Activated T-cell treated with anti-CD3 and anti-CD28 coated beads, Interleukin-2, amount 50 U/mL, for 24 hours (primary cell): ENCODE results near the gene LPGAT1.

Experiments
- DNase-seq: peaks from one replicate; pipeline ENCODE4 v3.0.0-alpha.2; 2020
- H3K27ac Mint-ChIP-seq: 2 replicates; pipeline ENCODE4 v1.8.0; 2020; ENCODE audit warnings: mild to moderate bottlenecking, mixed read lengths
- H3K27me3 Mint-ChIP-seq: 2 replicates; pipeline ENCODE4 v1.8.0; 2020; ENCODE audit warnings: mixed read lengths
- H3K36me3 Mint-ChIP-seq: 2 replicates; pipeline ENCODE4 v1.8.0; 2020; ENCODE audit warnings: low read depth, mixed read lengths
- H3K4me1 Mint-ChIP-seq: 2 replicates; pipeline ENCODE4 v1.8.0; 2020; ENCODE audit warnings: low read depth, mixed read lengths
- H3K4me3 Mint-ChIP-seq: 2 replicates; pipeline ENCODE4 v1.8.0; 2020; ENCODE audit warnings: mild to moderate bottlenecking, moderate library complexity, mixed read lengths
- H3K9me3 Mint-ChIP-seq: 2 replicates; pipeline ENCODE4 v1.8.0; 2020; ENCODE audit warnings: mixed read lengths

The LPGAT1 gene

GRCh38 chr1:211811126-211811525, 19.4 kb downstream of the LPGAT1 start:
- Mint-ChIP-seq H3K4me1 (peaks cover 3% of the 10 kb centered on the region), H3K4me3 (no peak overlapping the region), H3K36me3 (peaks cover 53% of the 10 kb centered on the region), H3K9me3 (peaks cover 2% of the 10 kb centered on the region), H3K27me3 (no peaks in the 10 kb centered on the region), H3K27ac (no peak overlapping the region)
- DNase-seq = no peak

DNA sequence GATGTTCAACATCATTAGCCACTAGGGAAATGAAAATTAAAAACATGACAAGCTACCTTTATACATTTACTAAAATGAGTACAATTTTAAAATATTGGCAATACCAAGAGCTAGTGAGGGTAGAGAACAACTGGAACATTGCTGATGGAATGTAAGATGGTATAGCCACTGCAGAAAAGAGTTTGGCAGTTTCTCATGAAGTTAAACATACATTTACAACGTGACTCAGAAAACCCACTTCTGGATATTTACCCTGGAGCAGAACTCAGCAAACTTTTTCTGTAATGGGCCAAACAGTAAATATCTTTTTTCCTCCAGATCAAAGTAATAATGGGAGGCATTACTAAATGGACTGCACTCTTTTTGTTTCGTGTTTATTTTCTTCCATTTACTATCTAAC, 22.1 kb downstream of the LPGAT1 start:
- Mint-ChIP-seq H3K4me3 (no peak overlapping the region), H3K36me3 (peaks cover 70% of the 10 kb centered on the region), H3K4me1 (peaks cover 1% of the 10 kb centered on the region), H3K27me3 (no peaks in the 10 kb centered on the region), H3K27ac (no peak overlapping the region), H3K9me3 (peaks cover 2% of the 10 kb centered on the region)
- DNase-seq = no peak

GRCh38 chr1:211804915-211805314, 25.6 kb downstream of the LPGAT1 start:
- Mint-ChIP-seq H3K27me3 (no peaks in the 10 kb centered on the region), H3K4me1 (no peaks in the 10 kb centered on the region), H3K9me3 (peaks cover 5% of the 10 kb centered on the region), H3K4me3 (no peak overlapping the region), H3K36me3 (peaks cover 68% of the 10 kb centered on the region), H3K27ac (no peak overlapping the region)
- DNase-seq = no peak

GRCh38 chr1:211800925-211801607, 29.5 kb downstream of the LPGAT1 start:
- Mint-ChIP-seq H3K9me3 (peaks cover 3% of the 10 kb centered on the region), H3K4me3 (no peak overlapping the region), H3K27me3 (no peaks in the 10 kb centered on the region), H3K4me1 (peaks cover 2% of the 10 kb centered on the region), H3K27ac (no peak overlapping the region), H3K36me3 (peaks cover 44% of the 10 kb centered on the region)
- no peak for DNase-seq

- Mint-ChIP-seq H3K36me3 (peaks cover 37% of the 10 kb centered on the region), H3K27me3 (no peaks in the 10 kb centered on the region), H3K4me1 (peaks cover 5% of the 10 kb centered on the region), H3K27ac (no peak overlapping the region), H3K9me3 (peaks cover 3% of the 10 kb centered on the region), H3K4me3 (no peak overlapping the region)
- DNase-seq = no peak
Observed at GRCh38 chr1:211797994-211798393, 32.6 kb downstream of the LPGAT1 start.

- no peak for DNase-seq
- Mint-ChIP-seq H3K36me3 (peaks cover 42% of the 10 kb centered on the region), H3K4me1 (peaks cover 3% of the 10 kb centered on the region), H3K4me3 (no peak overlapping the region), H3K27me3 (no peaks in the 10 kb centered on the region), H3K9me3 (no peaks in the 10 kb centered on the region), H3K27ac (no peak overlapping the region)
Observed at GRCh38 chr1:211791979-211792378, 38.6 kb downstream of the LPGAT1 start.

DNA sequence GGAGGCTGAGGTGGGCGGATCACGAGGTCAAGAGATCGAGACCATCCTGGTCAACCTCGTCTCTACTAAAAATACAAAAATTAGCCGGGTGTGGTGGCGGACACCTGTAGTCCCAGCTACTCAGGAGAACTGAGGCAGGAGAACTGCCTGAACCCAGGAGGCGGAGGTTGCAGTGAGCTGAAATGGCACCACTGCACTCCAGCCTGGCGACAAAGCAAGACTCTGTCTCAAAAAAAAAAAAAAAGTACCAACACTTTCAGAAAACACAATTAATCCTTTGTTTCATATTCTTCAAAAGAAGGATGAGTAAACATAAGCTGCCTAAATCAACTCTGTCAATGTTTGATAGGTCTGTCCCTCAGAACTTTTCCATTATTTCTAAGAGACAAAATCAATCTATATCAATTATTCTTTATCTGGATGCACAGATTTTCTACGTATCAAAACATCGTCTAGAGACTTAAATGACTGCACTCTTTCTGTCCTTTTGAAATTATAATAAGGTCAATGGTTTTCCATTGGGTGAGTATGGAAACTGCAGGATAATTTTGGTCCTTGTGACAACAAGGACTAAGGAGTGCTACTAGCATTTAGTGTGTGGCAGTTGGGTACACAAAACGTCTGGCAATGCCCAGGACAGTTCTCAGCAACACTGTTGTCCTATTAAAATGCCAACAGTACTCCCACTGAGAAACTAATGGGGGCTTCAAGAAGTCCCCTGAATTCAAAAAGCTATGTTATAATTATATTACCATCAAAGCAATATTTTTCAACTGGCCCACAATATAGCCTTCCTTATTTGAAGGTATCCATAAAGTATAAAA, 40.7 kb downstream of the LPGAT1 start:
- H3K27me3 Mint-ChIP-seq = no peaks in the 10 kb centered on the region
- no peak overlapping the region for H3K4me3 Mint-ChIP-seq
- no peak for DNase-seq
- no peak overlapping the region for H3K27ac Mint-ChIP-seq
- peaks cover 42% of the 10 kb centered on the region for H3K36me3 Mint-ChIP-seq
- peaks cover 2% of the 10 kb centered on the region for H3K4me1 Mint-ChIP-seq
- H3K9me3 Mint-ChIP-seq = no peaks in the 10 kb centered on the region

- Mint-ChIP-seq H3K4me3 (no peak overlapping the region), H3K27me3 (no peaks in the 10 kb centered on the region), H3K27ac (no peak overlapping the region), H3K4me1 (peaks cover 3% of the 10 kb centered on the region), H3K9me3 (no peaks in the 10 kb centered on the region), H3K36me3 (peaks cover 42% of the 10 kb centered on the region)
- no peak for DNase-seq
Observed at GRCh38 chr1:211788626-211789025, 41.9 kb downstream of the LPGAT1 start.

- Mint-ChIP-seq H3K4me3 (no peak overlapping the region), H3K27ac (no peak overlapping the region), H3K27me3 (no peaks in the 10 kb centered on the region), H3K9me3 (no peaks in the 10 kb centered on the region), H3K4me1 (peaks cover 3% of the 10 kb centered on the region), H3K36me3 (peaks cover 27% of the 10 kb centered on the region)
- no peak for DNase-seq
Observed at GRCh38 chr1:211783897-211784296, 46.7 kb downstream of the LPGAT1 start.

GRCh38 chr1:211783266-211783665, 47.3 kb downstream of the LPGAT1 start:
- Mint-ChIP-seq H3K36me3 (peaks cover 32% of the 10 kb centered on the region), H3K9me3 (no peaks in the 10 kb centered on the region), H3K27ac (no peak overlapping the region), H3K27me3 (no peaks in the 10 kb centered on the region), H3K4me3 (no peak overlapping the region), H3K4me1 (peaks cover 3% of the 10 kb centered on the region)
- DNase-seq = no peak

DNA sequence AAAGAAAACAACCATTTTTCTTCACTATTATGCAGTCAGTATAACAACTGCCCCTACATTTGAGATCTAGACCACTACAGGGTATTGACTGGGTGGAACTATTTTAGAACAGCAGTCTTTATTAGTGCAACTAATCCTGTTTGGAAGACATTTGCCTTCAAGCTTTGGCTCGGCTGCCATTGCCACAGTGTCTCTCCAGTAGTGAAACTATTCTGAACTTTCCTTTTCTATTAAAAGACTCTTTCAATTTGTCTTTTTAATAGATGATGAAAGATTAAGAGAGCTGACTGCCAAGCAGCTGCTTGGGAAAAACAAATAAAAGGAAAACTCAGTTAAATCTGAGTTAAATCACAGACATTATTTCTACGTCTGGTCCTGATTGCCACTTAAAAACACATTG, 49.3 kb downstream of the LPGAT1 start:
- Mint-ChIP-seq H3K36me3 (peaks cover 42% of the 10 kb centered on the region), H3K27me3 (no peaks in the 10 kb centered on the region), H3K4me3 (no peak overlapping the region), H3K4me1 (peaks cover 3% of the 10 kb centered on the region), H3K27ac (no peak overlapping the region), H3K9me3 (no peaks in the 10 kb centered on the region)
- DNase-seq = no peak

DNA sequence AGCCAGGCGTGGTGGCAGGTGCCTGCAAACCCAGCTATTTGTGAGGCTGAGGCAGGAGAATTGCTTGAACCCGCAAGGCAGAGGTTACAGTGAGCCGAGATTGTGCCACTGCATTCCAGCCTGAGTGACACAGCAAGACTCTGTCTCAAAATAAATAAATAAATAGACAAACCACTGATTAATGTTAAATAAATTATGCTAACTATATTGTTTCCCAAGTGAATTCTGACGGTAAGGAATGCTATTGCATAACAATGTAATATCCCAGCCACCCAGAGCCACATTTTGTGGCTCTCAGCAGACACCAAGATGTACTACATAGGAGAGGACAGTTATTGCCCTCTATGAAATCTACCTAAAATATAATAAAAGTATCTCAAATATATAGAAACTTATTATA, 55.4 kb downstream of the LPGAT1 start:
- Mint-ChIP-seq H3K36me3 (peaks cover 44% of the 10 kb centered on the region), H3K4me3 (no peak overlapping the region), H3K27ac (no peak overlapping the region), H3K4me1 (no peaks in the 10 kb centered on the region), H3K9me3 (no peaks in the 10 kb centered on the region), H3K27me3 (no peaks in the 10 kb centered on the region)
- DNase-seq = no peak

DNA sequence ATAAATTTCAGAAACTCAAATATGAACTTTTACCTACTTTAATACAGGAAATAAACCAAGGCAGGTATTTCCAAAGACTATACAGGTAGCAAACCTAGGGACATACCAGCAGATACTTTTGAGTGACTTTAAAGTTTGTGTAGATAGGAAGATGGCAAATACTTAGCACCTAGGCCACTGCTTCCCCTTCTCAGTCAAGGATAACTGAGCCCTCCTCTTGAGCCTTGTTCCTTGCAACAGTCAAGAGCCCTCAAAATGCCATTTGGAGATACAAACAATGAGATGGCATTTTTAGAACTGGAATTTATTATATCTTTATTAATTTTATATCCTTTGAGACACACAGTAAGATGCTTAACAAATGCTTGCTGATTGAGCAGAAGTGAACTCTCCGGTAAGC, 65.9 kb downstream of the LPGAT1 start:
- Mint-ChIP-seq H3K27ac (no peak overlapping the region), H3K36me3 (peaks cover 23% of the 10 kb centered on the region), H3K4me1 (no peaks in the 10 kb centered on the region), H3K27me3 (no peaks in the 10 kb centered on the region), H3K4me3 (no peak overlapping the region), H3K9me3 (no peaks in the 10 kb centered on the region)
- no peak for DNase-seq

GRCh38 chr1:211762206-211762605, 68.4 kb downstream of the LPGAT1 start:
- no peak for DNase-seq
- Mint-ChIP-seq H3K36me3 (peaks cover 35% of the 10 kb centered on the region), H3K9me3 (peaks cover 3% of the 10 kb centered on the region), H3K4me3 (no peak overlapping the region), H3K27ac (no peak overlapping the region), H3K27me3 (no peaks in the 10 kb centered on the region), H3K4me1 (no peaks in the 10 kb centered on the region)

- Mint-ChIP-seq H3K27ac (no peak overlapping the region), H3K4me1 (no peaks in the 10 kb centered on the region), H3K27me3 (no peaks in the 10 kb centered on the region), H3K36me3 (peaks cover 29% of the 10 kb centered on the region), H3K4me3 (no peak overlapping the region), H3K9me3 (peaks cover 3% of the 10 kb centered on the region)
- DNase-seq = no peak
Observed at GRCh38 chr1:211761400-211761799, 69.2 kb downstream of the LPGAT1 start.
